Aortic smooth muscle cell (primary cell): ENCODE data around the gene OR8B2. TPM values are rescaled to one million over a fixed set of nuclear protein-coding genes. Genes with fewer than 3 reads are reported as not detected.

Experiments
- total RNA-seq: library from RNA; depleted of rRNA; stranded (reverse); fragments of >200 nt; gene quantifications from 2 replicates; pipeline ENCODE4 v1.2.3, GENCODE V29; 2014

OR8B2 gene, protein sequence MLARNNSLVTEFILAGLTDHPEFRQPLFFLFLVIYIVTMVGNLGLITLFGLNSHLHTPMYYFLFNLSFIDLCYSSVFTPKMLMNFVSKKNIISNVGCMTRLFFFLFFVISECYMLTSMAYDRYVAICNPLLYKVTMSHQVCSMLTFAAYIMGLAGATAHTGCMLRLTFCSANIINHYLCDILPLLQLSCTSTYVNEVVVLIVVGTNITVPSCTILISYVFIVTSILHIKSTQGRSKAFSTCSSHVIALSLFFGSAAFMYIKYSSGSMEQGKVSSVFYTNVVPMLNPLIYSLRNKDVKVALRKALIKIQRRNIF
- not detected in 2 replicates for total RNA-seq

DNA sequence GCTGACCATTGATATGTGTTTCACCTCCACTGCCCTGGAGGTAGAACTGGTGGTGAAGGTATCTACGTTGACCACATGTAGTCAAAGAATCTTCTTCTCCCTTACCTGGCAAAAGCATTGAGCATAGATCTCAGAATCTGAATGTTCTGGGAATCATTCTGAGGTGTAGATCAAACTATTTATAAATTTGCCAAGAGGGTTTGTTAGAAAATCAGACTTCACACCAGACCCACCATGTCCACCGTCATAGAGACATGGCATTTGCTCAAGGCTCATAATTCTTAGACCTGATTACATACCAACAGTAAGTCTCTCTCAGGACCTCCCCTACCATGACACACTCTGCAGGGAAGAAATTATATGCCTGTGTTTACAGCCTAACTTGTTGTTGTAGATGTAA, at the start of gene OR8B2:
Gene OR8B2, minus strand, starts transcription at position 101 of the 400 bp plus-strand sequence. CDS start 1,156 bp downstream, outside the sequence.

DNA sequence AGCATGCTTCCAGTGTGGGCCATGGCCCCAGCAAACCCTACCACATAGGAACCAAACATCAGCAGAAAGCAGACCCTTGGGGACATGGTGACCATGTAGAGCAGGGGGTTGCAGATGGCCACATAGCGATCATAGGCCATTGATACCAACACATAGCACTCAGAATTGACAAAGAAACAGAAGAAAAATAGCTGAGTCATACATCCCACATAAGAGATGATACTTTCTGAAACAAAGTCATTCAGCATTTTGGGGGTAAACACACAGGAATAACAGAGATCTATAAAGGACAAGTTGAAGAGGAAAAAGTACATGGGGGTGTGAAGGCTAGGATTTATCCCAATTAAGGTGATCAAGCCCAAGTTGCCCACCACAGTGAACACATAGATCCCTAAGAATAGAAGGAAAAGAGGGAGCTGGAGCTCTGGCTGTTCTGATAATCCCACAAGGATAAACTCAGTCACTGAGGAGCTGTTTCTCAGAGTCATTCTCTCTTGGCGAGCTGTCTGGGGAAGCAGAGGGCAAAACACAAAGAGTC, 40.2 kb upstream of the OR8B2 start, which contains the start of gene OR8B4:
Gene OR8B4, minus strand, starts transcription at position 488 of the 538 bp plus-strand sequence. Its CDS starts 0 bp downstream, at position 488.

DNA sequence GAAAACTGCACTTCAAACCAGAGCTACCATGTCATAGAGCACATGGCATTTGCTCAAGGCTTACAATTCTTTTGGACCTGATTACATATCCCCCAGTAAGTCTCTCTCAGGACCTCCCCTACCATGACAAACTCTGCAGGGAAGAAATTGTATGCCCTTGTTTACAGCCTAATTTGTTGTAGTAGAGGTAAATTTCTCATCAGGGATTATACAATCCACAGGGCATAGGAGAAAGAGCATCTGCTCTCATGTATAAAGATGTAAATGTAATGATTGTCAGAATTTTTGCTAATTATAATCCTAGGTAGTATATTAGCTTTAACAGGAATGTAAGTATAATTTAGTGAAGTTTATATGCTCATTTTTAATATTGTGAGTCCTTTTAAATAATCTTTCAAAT, 14.6 kb upstream of the OR8B2 start, which contains the start of gene OR8B3:
Gene OR8B3, minus strand, starts transcription at position 101 of the 400 bp plus-strand sequence. CDS start 1,673 bp downstream, outside the sequence.

Other genes with a start within 250 kb of the OR8B2 start
- not detected in 2 replicates for gene OR10D3, start 201.2 kb downstream of the OR8B2 start, total RNA-seq
- not detected in 2 replicates for gene OR8G1, start 143.4 kb downstream of the OR8B2 start, total RNA-seq
- not detected in 2 replicates for gene OR8G5, start 128.1 kb downstream of the OR8B2 start, total RNA-seq
- not detected in 2 replicates for gene OR8D1, start 70.5 kb downstream of the OR8B2 start, total RNA-seq
- not detected in 2 replicates for gene OR8D2, start 64.3 kb downstream of the OR8B2 start, total RNA-seq
- not detected in 2 replicates for gene OR8B3, start 14.5 kb upstream of the OR8B2 start, total RNA-seq
- gene OR8B4, start 40.4 kb upstream of the OR8B2 start, total RNA-seq = not detected in 2 replicates
- not detected in 2 replicates for gene OR8B8, start 61.2 kb upstream of the OR8B2 start, total RNA-seq
- not detected in 2 replicates for gene OR8B12, start 159.2 kb upstream of the OR8B2 start, total RNA-seq
- gene OR8A1, start 185.5 kb upstream of the OR8B2 start, total RNA-seq = not detected in 2 replicates
- gene PANX3, start 226.9 kb upstream of the OR8B2 start, total RNA-seq = not detected in 2 replicates
- gene TBRG1, start 238.4 kb upstream of the OR8B2 start, total RNA-seq = 20.7 and 22.6 TPM in 2 replicates